Prostate gland (tissue), 2 donors: Measurements from ENCODE around the gene ATP6AP1.

Experiments used
- POLR2A ChIP-seq: fragments of 450-650 bp; IDR thresholded peaks from one replicate; pipeline ENCODE4 v1.6.1; 2016; ENCODE audit warnings: antibody characterized with exemption, mild to moderate bottlenecking
- TF ChIP-seq, protein P1 (sequence below), 4 experiments: fragments of 200-600 bp in 2 of 4; fragments of 450-650 bp in 2 of 4; sonication (generic) in 2 of 4; IDR thresholded peaks; 1 replicate in 3 of 4; 2 replicates in 1 of 4; pipeline ENCODE4 v1.5.1; 2016 to 2019; ENCODE audit warnings: antibody characterized with exemption in 4 of 4, mild to moderate bottlenecking in 2 of 4, moderate library complexity in 2 of 4

DNA sequence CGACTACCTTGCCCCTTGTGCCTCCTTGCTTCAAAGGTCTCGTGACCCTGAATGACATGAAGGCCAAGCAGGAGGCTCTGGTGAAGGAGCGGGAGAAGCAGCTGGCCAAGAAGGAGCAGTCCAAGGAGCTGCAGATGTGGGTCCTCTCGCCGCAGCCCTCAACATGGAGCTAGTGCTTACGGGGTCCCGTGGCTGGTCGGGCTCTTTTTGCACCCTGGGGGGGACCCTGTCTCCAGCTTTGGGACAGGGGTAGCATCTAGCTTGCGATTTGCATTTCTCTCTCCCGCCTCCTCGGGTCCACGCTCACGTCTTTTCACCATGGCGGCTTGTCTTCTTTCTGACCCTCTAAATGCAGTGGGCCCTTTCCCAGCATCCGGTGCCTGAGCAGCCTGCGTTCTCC lies 17.3 kb downstream of the ATP6AP1 start:
- TF ChIP-seq, protein P1, sequence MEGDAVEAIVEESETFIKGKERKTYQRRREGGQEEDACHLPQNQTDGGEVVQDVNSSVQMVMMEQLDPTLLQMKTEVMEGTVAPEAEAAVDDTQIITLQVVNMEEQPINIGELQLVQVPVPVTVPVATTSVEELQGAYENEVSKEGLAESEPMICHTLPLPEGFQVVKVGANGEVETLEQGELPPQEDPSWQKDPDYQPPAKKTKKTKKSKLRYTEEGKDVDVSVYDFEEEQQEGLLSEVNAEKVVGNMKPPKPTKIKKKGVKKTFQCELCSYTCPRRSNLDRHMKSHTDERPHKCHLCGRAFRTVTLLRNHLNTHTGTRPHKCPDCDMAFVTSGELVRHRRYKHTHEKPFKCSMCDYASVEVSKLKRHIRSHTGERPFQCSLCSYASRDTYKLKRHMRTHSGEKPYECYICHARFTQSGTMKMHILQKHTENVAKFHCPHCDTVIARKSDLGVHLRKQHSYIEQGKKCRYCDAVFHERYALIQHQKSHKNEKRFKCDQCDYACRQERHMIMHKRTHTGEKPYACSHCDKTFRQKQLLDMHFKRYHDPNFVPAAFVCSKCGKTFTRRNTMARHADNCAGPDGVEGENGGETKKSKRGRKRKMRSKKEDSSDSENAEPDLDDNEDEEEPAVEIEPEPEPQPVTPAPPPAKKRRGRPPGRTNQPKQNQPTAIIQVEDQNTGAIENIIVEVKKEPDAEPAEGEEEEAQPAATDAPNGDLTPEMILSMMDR (IDR thresholded peaks at IDR 0.05), result no peak
- no peak for TF ChIP-seq POLR2A
